Limb (tissue), 2 donors: ENCODE results near the gene BCLAF1.
"Not testable (repeated sequence)": the region's sequence is repeated elsewhere in the genome, so short reads cannot be mapped to it uniquely, and the experiment has no call there.

Experiments
- DNase-seq, 2 donors: peaks; one replicate each; pipeline ENCODE4 v3.0.0-alpha.2; 2016; ENCODE audit errors: extremely low spot score in 2 of 2

Gene BCLAF1

GRCh38 chr6:136309171-136309570 lies 19.5 kb upstream of the BCLAF1 start:
- no peak for DNase-seq

DNA sequence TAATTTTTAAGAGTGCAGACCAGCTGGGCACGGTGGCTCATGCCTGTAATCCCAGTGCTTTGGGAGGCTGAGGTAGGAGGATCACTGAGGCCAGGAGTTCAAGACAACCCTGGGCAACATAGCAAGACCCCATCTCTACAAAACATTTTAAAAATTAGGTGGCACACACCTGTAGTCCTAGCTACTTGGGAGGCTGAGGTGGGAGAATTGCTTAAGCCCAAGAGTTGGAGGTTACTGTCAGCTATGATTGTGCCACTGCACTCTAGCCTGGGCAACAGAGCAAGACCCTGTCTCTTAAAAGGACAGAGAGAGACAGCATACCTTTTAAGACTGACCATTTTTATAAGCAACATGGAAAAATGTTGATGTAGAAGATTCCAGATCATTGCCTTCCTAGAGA lies 18.8 kb upstream of the BCLAF1 start:
- DNase-seq: not testable (repeated sequence)

- DNase-seq: no peak
Observed at GRCh38 chr6:136307351-136307750, 17.7 kb upstream of the BCLAF1 start.

- no peak for DNase-seq
Observed at GRCh38 chr6:136306466-136306865, 16.8 kb upstream of the BCLAF1 start.

GRCh38 chr6:136304410-136304809 lies 14.8 kb upstream of the BCLAF1 start:
- DNase-seq: no peak

- no peak for DNase-seq
Observed at GRCh38 chr6:136303516-136303915, 13.9 kb upstream of the BCLAF1 start.

GRCh38 chr6:136294621-136295020 lies 5.0 kb upstream of the BCLAF1 start:
- DNase-seq: no peak

GRCh38 chr6:136290410-136291010 lies 864 bp upstream of the BCLAF1 start:
- DNase-seq: peak; percentile 85 to 89

GRCh38 chr6:136289327-136289578 lies 393 bp downstream of the BCLAF1 start:
- DNase-seq: peak; percentile 96

GRCh38 chr6:136288566-136289326 lies 900 bp downstream of the BCLAF1 start:
- peak; percentile 62 to 81 for DNase-seq

GRCh38 chr6:136284909-136285308 lies 4.7 kb downstream of the BCLAF1 start:
- DNase-seq: no peak

GRCh38 chr6:136282906-136283305 lies 6.7 kb downstream of the BCLAF1 start:
- no peak for DNase-seq

GRCh38 chr6:136280032-136280609 lies 9.5 kb downstream of the BCLAF1 start:
- DNase-seq: no peak

- DNase-seq: no peak
Observed at GRCh38 chr6:136274062-136274461, 15.6 kb downstream of the BCLAF1 start.

DNA sequence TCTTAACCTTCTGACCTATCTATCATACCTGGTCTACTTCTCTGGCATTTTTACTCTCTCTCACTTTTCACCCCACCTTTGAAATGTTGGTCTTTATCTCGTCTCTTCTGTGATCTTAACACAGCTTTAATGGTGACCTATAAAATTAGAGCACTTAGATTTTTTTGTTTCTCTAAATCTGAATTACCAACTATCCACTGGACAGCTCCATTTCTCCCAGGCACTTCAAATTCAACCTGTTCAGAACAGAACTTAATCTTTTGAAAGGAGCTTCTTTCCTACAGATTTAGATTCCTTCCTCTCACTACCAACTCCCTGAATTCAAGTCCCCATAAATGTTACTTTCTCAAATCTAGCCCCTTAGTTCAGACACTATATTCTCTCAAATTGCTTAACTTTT lies 24.5 kb downstream of the BCLAF1 start:
- DNase-seq: no peak

GRCh38 chr6:136262940-136263339 lies 26.7 kb downstream of the BCLAF1 start:
- no peak for DNase-seq

DNA sequence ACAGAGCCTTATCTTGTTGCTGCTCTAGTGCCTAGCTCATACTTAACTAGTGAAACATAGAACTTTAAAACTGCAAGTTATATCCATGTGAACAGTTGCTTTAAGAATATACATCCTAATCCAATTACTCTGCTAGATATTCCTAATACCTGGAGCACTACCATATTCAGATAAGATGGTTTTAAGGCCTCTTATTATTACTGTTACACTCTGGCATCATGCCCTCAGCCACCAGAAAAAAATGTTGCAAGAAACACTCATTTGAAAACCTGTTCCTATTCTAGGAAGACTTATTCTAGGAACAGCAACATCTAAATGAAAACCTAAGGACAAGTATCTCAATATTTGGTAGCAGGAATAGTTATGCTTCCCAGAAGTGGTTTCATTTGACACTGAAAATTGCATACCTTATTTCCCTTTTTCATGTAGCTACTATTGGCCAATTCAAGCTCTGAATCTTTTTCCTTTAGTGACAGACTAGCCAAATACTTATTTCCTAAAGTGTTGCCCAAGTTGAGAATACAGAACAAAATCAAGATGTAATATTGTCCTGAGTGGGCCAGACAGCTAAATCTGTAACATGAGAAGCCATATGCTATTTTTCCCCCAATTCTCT lies 34.7 kb downstream of the BCLAF1 start:
- no peak for DNase-seq

GRCh38 chr6:136253734-136254133 lies 35.9 kb downstream of the BCLAF1 start:
- no peak for DNase-seq

- no peak for DNase-seq
Observed at GRCh38 chr6:136252441-136252840, 37.2 kb downstream of the BCLAF1 start.

GRCh38 chr6:136251394-136251793 lies 38.3 kb downstream of the BCLAF1 start:
- DNase-seq: no peak

- no peak for DNase-seq
Observed at GRCh38 chr6:136250686-136251008, 39.0 kb downstream of the BCLAF1 start.

DNA sequence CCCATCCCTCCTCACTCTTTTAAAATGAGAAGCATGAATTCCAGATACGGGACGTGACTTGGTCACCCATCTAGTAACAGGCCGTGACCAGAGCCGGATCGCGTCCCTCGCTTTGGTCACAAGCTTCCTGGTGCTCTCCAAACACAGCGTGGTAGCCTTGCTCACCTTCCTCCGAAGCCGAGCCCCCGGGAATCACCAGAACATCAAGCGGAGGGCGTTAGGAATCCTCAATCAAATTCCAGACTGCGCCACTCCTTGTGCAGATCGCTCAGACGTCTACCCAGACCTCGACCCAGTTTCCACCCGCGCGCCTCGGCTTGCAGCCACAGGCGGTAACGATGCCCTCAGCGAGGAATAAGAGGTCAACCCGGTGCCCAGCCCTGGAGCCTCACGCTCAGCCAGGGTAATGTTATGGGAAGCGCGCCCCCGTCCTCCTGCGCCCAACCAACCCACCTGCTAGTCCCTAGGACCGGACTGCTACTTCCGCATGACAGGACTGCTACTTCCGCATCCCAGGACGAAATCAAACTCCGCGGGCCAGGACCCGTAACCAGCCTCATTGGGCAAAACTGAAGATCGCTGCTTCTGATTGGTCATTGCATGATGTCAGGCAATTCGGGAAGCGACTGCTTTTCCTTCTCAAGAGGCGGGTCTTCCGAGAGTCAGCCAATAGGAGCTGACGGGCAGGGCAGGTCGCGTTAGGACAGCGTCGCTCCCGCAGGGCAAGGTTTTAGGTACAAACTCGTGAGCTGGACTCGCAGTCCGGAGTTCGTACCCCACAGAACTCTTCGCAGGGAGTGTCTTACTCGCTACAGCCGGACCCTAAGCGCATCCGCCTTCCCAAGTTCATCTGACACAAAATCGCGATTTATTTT lies 39.6 kb downstream of the BCLAF1 start, which contains the start of gene MTFR2:
Gene MTFR2, minus strand, starts transcription at position 501 of the 875 bp plus-strand sequence. CDS start 1,212 bp downstream, outside the sequence.
- DNase-seq: peak; percentile 93 to 99
